ENCODE results near the gene RARA.

GRCh38 chr17:40366076-40366860 lies 57.3 kb downstream of the RARA start:
- TF ChIP-seq, protein P1, sequence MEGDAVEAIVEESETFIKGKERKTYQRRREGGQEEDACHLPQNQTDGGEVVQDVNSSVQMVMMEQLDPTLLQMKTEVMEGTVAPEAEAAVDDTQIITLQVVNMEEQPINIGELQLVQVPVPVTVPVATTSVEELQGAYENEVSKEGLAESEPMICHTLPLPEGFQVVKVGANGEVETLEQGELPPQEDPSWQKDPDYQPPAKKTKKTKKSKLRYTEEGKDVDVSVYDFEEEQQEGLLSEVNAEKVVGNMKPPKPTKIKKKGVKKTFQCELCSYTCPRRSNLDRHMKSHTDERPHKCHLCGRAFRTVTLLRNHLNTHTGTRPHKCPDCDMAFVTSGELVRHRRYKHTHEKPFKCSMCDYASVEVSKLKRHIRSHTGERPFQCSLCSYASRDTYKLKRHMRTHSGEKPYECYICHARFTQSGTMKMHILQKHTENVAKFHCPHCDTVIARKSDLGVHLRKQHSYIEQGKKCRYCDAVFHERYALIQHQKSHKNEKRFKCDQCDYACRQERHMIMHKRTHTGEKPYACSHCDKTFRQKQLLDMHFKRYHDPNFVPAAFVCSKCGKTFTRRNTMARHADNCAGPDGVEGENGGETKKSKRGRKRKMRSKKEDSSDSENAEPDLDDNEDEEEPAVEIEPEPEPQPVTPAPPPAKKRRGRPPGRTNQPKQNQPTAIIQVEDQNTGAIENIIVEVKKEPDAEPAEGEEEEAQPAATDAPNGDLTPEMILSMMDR (IDR thresholded peaks at IDR 0.05): no peak
- TF ChIP-seq POLR2A (IDR thresholded peaks at IDR 0.05): no peak
